ENCODE results near the gene RTL5.

Gene RTL5

GRCh38 chrX:72130156-72130761, 1.5 kb downstream of the RTL5 start:
- in situ Hi-C loops (cut with MboI; ENCODE audit: low sequenced_read_pairs), result no loop called here

GRCh38 chrX:72129661-72130060, 2.1 kb downstream of the RTL5 start:
- in situ Hi-C loops (cut with MboI; ENCODE audit: low sequenced_read_pairs), result no loop called here

GRCh38 chrX:72128881-72129280, 2.8 kb downstream of the RTL5 start:
- in situ Hi-C loops (cut with MboI; ENCODE audit: low sequenced_read_pairs), result no loop called here

GRCh38 chrX:72128183-72128834, 3.4 kb downstream of the RTL5 start:
- in situ Hi-C loops (cut with MboI; ENCODE audit: low sequenced_read_pairs), result no loop called here

- in situ Hi-C loops (cut with MboI; ENCODE audit: low sequenced_read_pairs), result no loop called here
These were observed 4.4 kb downstream of the RTL5 start for GRCh38 chrX:72127332-72127731.

GRCh38 chrX:72126539-72127140, 5.1 kb downstream of the RTL5 start:
- in situ Hi-C loops (cut with MboI; ENCODE audit: low sequenced_read_pairs), result no loop called here

- in situ Hi-C loops (cut with MboI; ENCODE audit: low sequenced_read_pairs), result no loop called here
These were observed 5.7 kb downstream of the RTL5 start for GRCh38 chrX:72126048-72126415.

GRCh38 chrX:72125331-72126047, 6.2 kb downstream of the RTL5 start:
- in situ Hi-C loops (cut with MboI; ENCODE audit: low sequenced_read_pairs), result no loop called here

- in situ Hi-C loops (cut with MboI; ENCODE audit: low sequenced_read_pairs), result no loop called here
These were observed 7.0 kb downstream of the RTL5 start for GRCh38 chrX:72124540-72125201.

GRCh38 chrX:72123471-72124185, 8.1 kb downstream of the RTL5 start:
- in situ Hi-C loops (cut with MboI; ENCODE audit: low sequenced_read_pairs), result no loop called here

- in situ Hi-C loops (cut with MboI; ENCODE audit: low sequenced_read_pairs), result no loop called here
These were observed 8.9 kb downstream of the RTL5 start for GRCh38 chrX:72122621-72123337.

GRCh38 chrX:72121383-72121782, 10.3 kb downstream of the RTL5 start:
- in situ Hi-C loops (cut with MboI; ENCODE audit: low sequenced_read_pairs), result no loop called here

- in situ Hi-C loops (cut with MboI; ENCODE audit: low sequenced_read_pairs), result no loop called here
These were observed 10.9 kb downstream of the RTL5 start for GRCh38 chrX:72120837-72121236.

GRCh38 chrX:72117636-72118210, 14.0 kb downstream of the RTL5 start:
- in situ Hi-C loops (cut with MboI; ENCODE audit: low sequenced_read_pairs), result no loop called here

- in situ Hi-C loops (cut with MboI; ENCODE audit: low sequenced_read_pairs), result no loop called here
These were observed 16.3 kb downstream of the RTL5 start for GRCh38 chrX:72115380-72115779.

GRCh38 chrX:72114807-72115206, 16.9 kb downstream of the RTL5 start:
- in situ Hi-C loops (cut with MboI; ENCODE audit: low sequenced_read_pairs), result no loop called here

GRCh38 chrX:72114306-72114705, 17.4 kb downstream of the RTL5 start:
- in situ Hi-C loops (cut with MboI; ENCODE audit: low sequenced_read_pairs), result no loop called here

- in situ Hi-C loops (cut with MboI; ENCODE audit: low sequenced_read_pairs), result no loop called here
These were observed 18.3 kb downstream of the RTL5 start for GRCh38 chrX:72113461-72113860.

GRCh38 chrX:72110876-72111708, 20.6 kb downstream of the RTL5 start:
- in situ Hi-C loops (cut with MboI; ENCODE audit: low sequenced_read_pairs), result no loop called here
